Cardiac septum (tissue), 1 donor: ENCODE measurements around the gene GNE. TPM values are rescaled to one million over a fixed set of nuclear protein-coding genes. Genes with fewer than 3 reads are reported as not detected.
"Not testable (repeated sequence)": the region's sequence is repeated elsewhere in the genome, so short reads cannot be mapped to it uniquely, and the experiment has no call there.

Source experiments
- DNase-seq: peaks from one replicate; pipeline ENCODE4 v3.0.0-alpha.2; 2020; ENCODE audit warnings: low spot score
- intact Hi-C: fragments of 100-400 bp; cut with DNase I; formaldehyde crosslinking; loops from one replicate; pipeline ENCODE4 v1.14.0; 2022
- total RNA-seq: library from RNA; stranded (reverse); fragmentation: NEBNext Ultra II Directional; extraction: Animal tissue kit (Norgen Biotek cat#: 25700); gene quantifications from one replicate; pipeline ENCODE4 v1.2.1, GENCODE V29; 2021
- donor health status: DM: no; HTN: no; CAD: no.

Gene GNE
- total RNA-seq, 1 donor from 2014 or later, result 13.5 TPM

- intact Hi-C loops, result no loop called here
- no peak for DNase-seq
Measured at GRCh38 chr9:36177571-36177970, 80.7 kb downstream of the GNE start.

- intact Hi-C loops, DNase-seq: not testable (repeated sequence)
Measured at GRCh38 chr9:36176496-36176895, 81.8 kb downstream of the GNE start.

- DNase-seq, intact Hi-C loops: not testable (repeated sequence)
Measured at GRCh38 chr9:36175209-36175608, 83.0 kb downstream of the GNE start.

GRCh38 chr9:36174731-36175130 is 83.5 kb downstream of the GNE start:
- intact Hi-C loops, result no loop called here
- no peak for DNase-seq

GRCh38 chr9:36174271-36174670 is 84.0 kb downstream of the GNE start:
- intact Hi-C loops, result no loop called here
- DNase-seq, result no peak

GRCh38 chr9:36173861-36174260 is 84.4 kb downstream of the GNE start:
- no peak for DNase-seq
- intact Hi-C loops, result no loop called here

GRCh38 chr9:36170531-36170930 is 87.7 kb downstream of the GNE start:
- intact Hi-C loops, result no loop called here
- DNase-seq, result no peak

- intact Hi-C loops, result loop anchor here (10.0 kb wide), 1 partner anchor 215 kb away; the partner anchor contains the start of gene OR2S2
- DNase-seq, result no peak
Measured at GRCh38 chr9:36169708-36170107, 88.5 kb downstream of the GNE start.

GRCh38 chr9:36169166-36169565 is 89.1 kb downstream of the GNE start, which contains the start of gene CCIN:
Gene CCIN, plus strand, starts transcription at chr9:36169388. Its CDS starts 115 bp downstream, at chr9:36169503.
- DNase-seq, result no peak
- intact Hi-C loops, result loop anchor here (10.0 kb wide), 1 partner anchor 214 kb away; the partner anchor contains the start of gene OR2S2

- peak; percentile 94 for DNase-seq
- intact Hi-C loops, result loop anchor here (1.0 to 10.0 kb wide), 2 partner anchors 63 to 212 kb away; partner anchors contain the start of gene OR2S2
Measured at GRCh38 chr9:36166168-36166927, 91.9 kb downstream of the GNE start.

GRCh38 chr9:36165826-36166167 is 92.5 kb downstream of the GNE start:
- intact Hi-C loops, result loop anchor here (1.0 to 10.0 kb wide), 2 partner anchors 62 to 211 kb away; partner anchors contain the start of gene OR2S2

GRCh38 chr9:36164989-36165388 is 93.3 kb downstream of the GNE start:
- intact Hi-C loops, result loop anchor here (10.0 kb wide), 1 partner anchor 210 kb away; the partner anchor contains the start of gene OR2S2
- DNase-seq, result no peak

More at GRCh38 chr9:36165826-36166167, 92.5 kb downstream of the GNE start:
- DNase-seq, result no peak

Other genes with a start within 250 kb of the GNE start
- 5.8 TPM for gene RECK, start 221.5 kb downstream of the GNE start, total RNA-seq
- gene GLIPR2, start 121.7 kb downstream of the GNE start, total RNA-seq, result 6.6 TPM
- 0.16 TPM for gene CCIN, start 89.1 kb downstream of the GNE start, total RNA-seq
- gene CLTA, start 67.5 kb downstream of the GNE start, total RNA-seq, result 58.3 TPM
- 41.2 TPM for gene RNF38, start 141.8 kb upstream of the GNE start, total RNA-seq